Suprapubic skin (tissue), 4 donors: ENCODE data around the gene MCAT. TPM values are rescaled to one million over a fixed set of nuclear protein-coding genes. Genes with fewer than 3 reads are reported as not detected.

Experiments used
- DNase-seq, 2 donors: peaks; one replicate each; pipeline ENCODE4 v3.0.0-alpha.2; 2019; ENCODE audit warnings: low spot score in 2 of 2
- H3K27ac ChIP-seq: fragments of 200-600 bp; sonication (generic); one replicate; pipeline ENCODE4 v1.5.1; 2019
- H3K27me3 ChIP-seq: fragments of 200-600 bp; sonication (generic); one replicate; pipeline ENCODE4 v1.5.1; 2019
- H3K36me3 ChIP-seq: fragments of 200-600 bp; sonication (generic); one replicate; pipeline ENCODE4 v1.5.1; 2019
- H3K4me1 ChIP-seq: fragments of 200-600 bp; sonication (generic); one replicate; pipeline ENCODE4 v1.5.1; 2019
- H3K4me3 ChIP-seq: fragments of 200-600 bp; sonication (generic); one replicate; pipeline ENCODE4 v1.5.1; 2019; ENCODE audit warnings: mild to moderate bottlenecking
- H3K9me3 ChIP-seq: fragments of 200-600 bp; sonication (generic); one replicate; pipeline ENCODE4 v1.5.1; 2019
- CTCF ChIP-seq, 2 donors: fragments of 200-600 bp in 1 of 2; fragments of 450-650 bp in 1 of 2; sonication (generic) in 1 of 2; IDR thresholded peaks; one replicate each; pipeline ENCODE4 v1.5.1; 2016 to 2019; ENCODE audit warnings: antibody characterized with exemption in 2 of 2, mild to moderate bottlenecking in 1 of 2, moderate library complexity in 1 of 2
- EP300 ChIP-seq: sonication (generic); formaldehyde crosslinking; IDR thresholded peaks from one replicate; pipeline ENCODE4 v1.6.1; 2017; ENCODE audit warnings: antibody characterized with exemption
- POLR2A ChIP-seq, 2 donors: fragments of 450-650 bp; IDR thresholded peaks; one replicate each; pipeline ENCODE4 v1.6.1; 2017; ENCODE audit warnings: antibody characterized with exemption in 2 of 2, mild to moderate bottlenecking in 2 of 2, moderate library complexity in 2 of 2
- POLR2AphosphoS5 ChIP-seq, 3 donors: sonication (generic); formaldehyde crosslinking; IDR thresholded peaks; one replicate each; pipeline ENCODE4 v1.6.1; 2017; ENCODE audit warnings: antibody characterized with exemption in 3 of 3
- WGBS: methylation state at CpG from one replicate; pipeline ENCODE4 v1.1.5; 2018; 5-methylcytosine and 5-hydroxymethylcytosine counted together
- total RNA-seq, 4 donors: library from RNA; depleted of rRNA; stranded (reverse); fragments of >200 nt; gene quantifications; one replicate each; pipeline ENCODE4 v1.1.0, GENCODE V29; 2016

MCAT gene
- total RNA-seq, 4 donors from 2014 or later, result 21.1 to 38.0 (median 25.2) TPM

- H3K9me3 ChIP-seq, result no peaks in the 10 kb centered on the region
- H3K4me1 ChIP-seq, result peaks cover 19% of the 10 kb centered on the region
- DNase-seq, result no peak
- H3K4me3 ChIP-seq, result no peak overlapping the region
- TF ChIP-seq POLR2A (IDR thresholded peaks at IDR 0.05) (no peak), EP300 (no peak), CTCF (IDR thresholded peaks at IDR 0.05) (no peak)
- 74% methylated on average over 5 of the region's 5 CpGs for WGBS
- H3K36me3 ChIP-seq, result peaks cover 5% of the 10 kb centered on the region
- H3K27me3 ChIP-seq, result no peaks in the 10 kb centered on the region
- no peak overlapping the region for H3K27ac ChIP-seq
Observed at GRCh38 chr22:43126501-43127165, 16.6 kb downstream of the MCAT start.

GRCh38 chr22:43118953-43119458, 24.2 kb downstream of the MCAT start:
- TF ChIP-seq EP300 (no peak), POLR2AphosphoS5 (IDR thresholded peaks at IDR 0.05) (no peak), POLR2A (IDR thresholded peaks at IDR 0.05) (no peak), CTCF (IDR thresholded peaks at IDR 0.05) (no peak)
- Histone ChIP-seq H3K36me3 (no peaks in the 10 kb centered on the region), H3K4me3 (no peak overlapping the region), H3K27ac (no peak overlapping the region), H3K9me3 (no peaks in the 10 kb centered on the region), H3K27me3 (no peaks in the 10 kb centered on the region), H3K4me1 (no peaks in the 10 kb centered on the region)
- no peak for DNase-seq
- 56% methylated on average over 4 of the region's 7 CpGs for WGBS

- H3K27me3 ChIP-seq, result no peaks in the 10 kb centered on the region
- H3K36me3 ChIP-seq, result no peaks in the 10 kb centered on the region
- no peak overlapping the region for H3K4me3 ChIP-seq
- no peak overlapping the region for H3K27ac ChIP-seq
- no peaks in the 10 kb centered on the region for H3K9me3 ChIP-seq
- 93% methylated on average over 11 of the region's 21 CpGs for WGBS
- no peak for TF ChIP-seq POLR2A (IDR thresholded peaks at IDR 0.05)
- no peak for DNase-seq
- no peaks in the 10 kb centered on the region for H3K4me1 ChIP-seq
Observed at GRCh38 chr22:43118024-43118849, 25.0 kb downstream of the MCAT start.

- no peak for DNase-seq
- no peaks in the 10 kb centered on the region for H3K4me1 ChIP-seq
- 87% methylated on average over 7 of the region's 7 CpGs for WGBS
- H3K9me3 ChIP-seq, result no peaks in the 10 kb centered on the region
- H3K36me3 ChIP-seq, result no peaks in the 10 kb centered on the region
- H3K27me3 ChIP-seq, result peaks cover 8% of the 10 kb centered on the region
- H3K4me3 ChIP-seq, result no peak overlapping the region
- no peak for TF ChIP-seq POLR2A (IDR thresholded peaks at IDR 0.05)
- no peak for TF ChIP-seq POLR2AphosphoS5 (IDR thresholded peaks at IDR 0.05)
- no peak for TF ChIP-seq EP300
- TF ChIP-seq CTCF (IDR thresholded peaks at IDR 0.05), result no peak
- no peak overlapping the region for H3K27ac ChIP-seq
Observed at GRCh38 chr22:43116932-43117331, 26.3 kb downstream of the MCAT start.

GRCh38 chr22:43114958-43115357, 28.2 kb downstream of the MCAT start:
- Histone ChIP-seq H3K27me3 (peaks cover 19% of the 10 kb centered on the region), H3K9me3 (no peaks in the 10 kb centered on the region), H3K4me1 (peaks cover 17% of the 10 kb centered on the region), H3K4me3 (no peak overlapping the region), H3K27ac (no peak overlapping the region), H3K36me3 (no peaks in the 10 kb centered on the region)
- TF ChIP-seq POLR2AphosphoS5 (IDR thresholded peaks at IDR 0.05) (no peak), EP300 (no peak), POLR2A (IDR thresholded peaks at IDR 0.05) (no peak), CTCF (IDR thresholded peaks at IDR 0.05) (no peak)
- WGBS, result 47% methylated on average over 5 of the region's 5 CpGs
- no peak for DNase-seq
